Measurements from ENCODE around the gene ZNF749.
A peak's percentile ranks its signal among the peaks of the same experiment; 100 is the strongest.

Gene ZNF749

GRCh38 chr19:57435062-57435978 lies at the start of gene ZNF749:
Gene ZNF749 (plus strand): TSS chr19:57435325. CDS start chr19:57435579, 254 bp downstream.
- DNase-seq, result peak; percentile 96 to 99

- no peak for DNase-seq
Observed at GRCh38 chr19:57389194-57389729, 45.9 kb upstream of the ZNF749 start.

- peak; percentile 89 to 96 for DNase-seq
Observed at GRCh38 chr19:57389730-57390598, 45.2 kb upstream of the ZNF749 start, which contains the start of gene ZNF548. Gene ZNF548 (plus strand): TSS chr19:57389854. CDS start chr19:57390100, 246 bp downstream.

GRCh38 chr19:57395710-57396109 lies 39.4 kb upstream of the ZNF749 start:
- DNase-seq, result no peak

- no peak for DNase-seq
Observed at GRCh38 chr19:57398868-57399267, 36.3 kb upstream of the ZNF749 start.

GRCh38 chr19:57403737-57404563 lies 31.2 kb upstream of the ZNF749 start:
- DNase-seq, result no peak

GRCh38 chr19:57406516-57407123 lies 28.5 kb upstream of the ZNF749 start:
- peak in 1 of 2 experiments; percentile 17 for DNase-seq

- peak; percentile 72 to 87 for DNase-seq
Observed at GRCh38 chr19:57410877-57411671, 24.1 kb upstream of the ZNF749 start, which contains the start of gene ZNF17. Gene ZNF17 (plus strand): TSS chr19:57411161. CDS start chr19:57413616, 2,455 bp downstream.

GRCh38 chr19:57419439-57419838 lies 15.7 kb upstream of the ZNF749 start:
- DNase-seq, result no peak

GRCh38 chr19:57421037-57421436 lies 14.1 kb upstream of the ZNF749 start:
- DNase-seq, result no peak

- peak in 1 of 2 experiments; percentile 31 for DNase-seq
Observed at GRCh38 chr19:57434386-57435061, 601 bp upstream of the ZNF749 start.

- DNase-seq, result no peak
Observed at GRCh38 chr19:57436417-57436816, 1.3 kb downstream of the ZNF749 start.

GRCh38 chr19:57437931-57438330 lies 2.8 kb downstream of the ZNF749 start:
- DNase-seq, result no peak

- DNase-seq, result no peak
Observed at GRCh38 chr19:57438925-57439324, 3.8 kb downstream of the ZNF749 start.

- DNase-seq, result no peak
Observed at GRCh38 chr19:57441979-57442752, 7.0 kb downstream of the ZNF749 start.

GRCh38 chr19:57443121-57443696 lies 8.1 kb downstream of the ZNF749 start:
- DNase-seq, result no peak

- no peak for DNase-seq
Observed at GRCh38 chr19:57452307-57452706, 17.2 kb downstream of the ZNF749 start.

GRCh38 chr19:57465680-57466381 lies 30.7 kb downstream of the ZNF749 start:
- DNase-seq, result peak in 1 of 2 experiments; percentile 19

Data from SW 1271 (cell line).